ENCODE results near the gene PODN.

DNA sequence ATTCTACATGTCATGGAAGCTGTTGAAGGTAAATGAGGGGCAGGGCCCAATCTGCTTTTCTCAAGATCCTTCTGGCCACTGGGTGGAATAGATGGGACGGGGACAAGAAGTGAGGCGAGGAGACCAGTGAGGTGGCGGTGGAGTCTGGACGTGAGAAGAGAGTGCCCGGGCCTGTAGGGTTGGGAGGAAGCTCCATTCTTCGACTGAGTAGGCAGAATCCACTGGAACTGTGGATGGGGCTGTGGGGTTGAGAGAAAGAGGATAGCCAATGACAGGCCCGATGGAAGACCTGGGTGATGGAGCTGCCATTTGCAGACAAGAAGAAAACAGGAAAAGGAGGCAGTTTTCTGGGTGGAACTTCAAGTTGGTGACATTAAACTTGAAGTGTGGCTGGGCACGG, 70.2 kb downstream of the PODN start:
- TF ChIP-seq, protein P1, sequence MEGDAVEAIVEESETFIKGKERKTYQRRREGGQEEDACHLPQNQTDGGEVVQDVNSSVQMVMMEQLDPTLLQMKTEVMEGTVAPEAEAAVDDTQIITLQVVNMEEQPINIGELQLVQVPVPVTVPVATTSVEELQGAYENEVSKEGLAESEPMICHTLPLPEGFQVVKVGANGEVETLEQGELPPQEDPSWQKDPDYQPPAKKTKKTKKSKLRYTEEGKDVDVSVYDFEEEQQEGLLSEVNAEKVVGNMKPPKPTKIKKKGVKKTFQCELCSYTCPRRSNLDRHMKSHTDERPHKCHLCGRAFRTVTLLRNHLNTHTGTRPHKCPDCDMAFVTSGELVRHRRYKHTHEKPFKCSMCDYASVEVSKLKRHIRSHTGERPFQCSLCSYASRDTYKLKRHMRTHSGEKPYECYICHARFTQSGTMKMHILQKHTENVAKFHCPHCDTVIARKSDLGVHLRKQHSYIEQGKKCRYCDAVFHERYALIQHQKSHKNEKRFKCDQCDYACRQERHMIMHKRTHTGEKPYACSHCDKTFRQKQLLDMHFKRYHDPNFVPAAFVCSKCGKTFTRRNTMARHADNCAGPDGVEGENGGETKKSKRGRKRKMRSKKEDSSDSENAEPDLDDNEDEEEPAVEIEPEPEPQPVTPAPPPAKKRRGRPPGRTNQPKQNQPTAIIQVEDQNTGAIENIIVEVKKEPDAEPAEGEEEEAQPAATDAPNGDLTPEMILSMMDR (IDR thresholded peaks at IDR 0.05): no peak
- no peak for TF ChIP-seq POLR2A (IDR thresholded peaks at IDR 0.05)

Measured in body of pancreas (tissue), 4 donors.